H54 (cell line): Measurements from ENCODE around the gene ODC1.
"Not testable (repeated sequence)": the region's sequence is repeated elsewhere in the genome, so short reads cannot be mapped to it uniquely, and the experiment has no call there.

Experiments used
- DNase-seq: peaks from one replicate; pipeline ENCODE4 v3.0.0; 2011; ENCODE audit warnings: low spot score, mixed read lengths; ENCODE audit not compliant: insufficient read length
- FAIRE-seq: peaks from 3 replicates; lab custom pipeline; 2011; peaks lifted over from hg19 to GRCh38; lab: Jason Lieb, UNC
- POLR2A ChIP-seq: IDR thresholded peaks from 2 replicates; pipeline ENCODE4 v1.6.1; 2011; ENCODE audit warnings: low read depth, mild to moderate bottlenecking, low read length

The ODC1 gene

DNA sequence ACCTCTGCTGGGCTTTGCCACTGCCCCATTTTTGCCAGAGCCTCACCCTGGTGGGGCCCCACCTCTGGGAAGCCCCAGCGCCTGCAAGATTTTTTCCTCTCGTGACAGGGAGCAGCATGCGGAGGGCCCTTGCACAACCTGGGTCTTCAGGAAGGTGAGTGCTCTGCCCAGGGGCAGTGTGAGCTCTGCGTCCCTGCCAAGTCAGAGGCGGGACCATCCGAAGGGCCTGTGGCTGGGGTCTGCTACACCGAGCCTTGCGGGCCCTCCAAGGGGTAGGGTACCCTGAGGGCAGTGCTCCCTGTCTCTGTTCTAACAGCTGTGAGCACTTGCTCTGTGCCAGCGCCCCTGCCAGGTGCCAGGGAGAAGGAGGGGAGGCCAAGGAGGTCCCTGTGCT, 5.8 kb upstream of the ODC1 start:
- TF ChIP-seq POLR2A: no peak
- DNase-seq (no peak), FAIRE-seq (no peak)

DNA sequence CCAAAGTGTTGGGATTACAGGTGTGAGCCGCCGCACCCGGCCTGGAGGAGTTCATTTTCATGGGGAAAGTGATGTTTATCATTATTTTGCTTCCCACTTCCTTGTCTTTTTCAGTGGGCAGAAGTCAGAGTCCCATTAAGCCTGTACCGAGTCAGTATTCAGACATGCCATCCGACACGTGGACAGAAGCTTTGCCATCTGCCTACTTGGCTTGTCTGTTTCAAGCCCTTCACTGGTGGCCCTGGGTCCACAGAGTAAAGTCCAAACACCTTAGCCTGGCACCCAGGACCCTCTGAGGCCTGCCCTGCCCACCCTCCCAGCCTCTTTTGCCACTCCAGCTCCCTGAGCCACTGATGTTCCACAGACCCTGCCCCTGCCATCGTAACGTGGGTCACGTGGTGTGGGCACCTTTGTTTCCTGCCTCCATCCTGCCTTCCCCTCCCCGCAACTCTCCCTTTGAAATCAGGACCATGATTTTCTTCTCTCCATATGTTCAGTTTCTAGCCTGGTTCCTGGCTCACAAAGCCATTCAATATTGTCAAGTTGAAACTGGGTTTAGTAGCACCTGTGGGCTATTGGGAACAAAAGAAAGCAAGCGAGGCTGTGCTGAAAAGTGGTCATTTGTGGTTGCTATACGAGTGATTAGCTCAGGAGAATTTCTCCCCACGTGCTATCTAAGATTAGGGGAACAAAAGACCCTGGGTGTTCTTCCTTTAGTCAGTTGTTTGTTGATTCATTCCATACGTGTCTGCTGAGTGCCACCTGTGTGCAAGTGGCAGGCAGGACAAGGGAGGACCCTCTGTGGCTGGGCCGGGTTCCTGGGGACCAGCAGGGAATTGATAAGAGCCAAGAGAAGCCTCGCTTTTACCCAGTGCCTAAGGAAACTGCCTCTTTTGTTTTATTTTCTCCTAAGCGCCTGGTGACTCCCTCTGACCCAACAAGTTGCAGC, 5.1 kb upstream of the ODC1 start:
- no peak for DNase-seq
- TF ChIP-seq POLR2A: no peak
- FAIRE-seq: no peak

DNA sequence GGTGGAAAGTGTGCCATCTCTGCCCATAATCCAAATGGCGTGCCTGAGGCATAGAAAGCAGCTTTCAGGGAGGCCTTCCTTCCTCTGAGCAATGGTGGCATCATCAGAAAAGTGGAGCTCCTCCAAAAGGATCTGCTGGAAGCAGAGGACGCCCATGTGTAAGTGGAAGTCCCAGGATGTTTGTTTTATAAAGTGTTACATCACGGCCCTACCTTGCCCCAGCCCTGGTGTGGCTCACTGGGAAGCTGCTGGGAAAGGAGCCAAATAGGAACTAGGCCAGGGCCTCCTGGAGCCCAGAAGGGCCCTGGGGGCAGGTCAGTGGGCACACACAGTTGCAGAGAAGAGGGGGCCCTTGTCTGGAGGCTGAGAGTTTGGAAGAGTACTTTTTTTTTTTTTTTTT, 4.2 kb upstream of the ODC1 start:
- no peak for TF ChIP-seq POLR2A
- DNase-seq: peak; percentile 93
- FAIRE-seq: peak; percentile 95

DNA sequence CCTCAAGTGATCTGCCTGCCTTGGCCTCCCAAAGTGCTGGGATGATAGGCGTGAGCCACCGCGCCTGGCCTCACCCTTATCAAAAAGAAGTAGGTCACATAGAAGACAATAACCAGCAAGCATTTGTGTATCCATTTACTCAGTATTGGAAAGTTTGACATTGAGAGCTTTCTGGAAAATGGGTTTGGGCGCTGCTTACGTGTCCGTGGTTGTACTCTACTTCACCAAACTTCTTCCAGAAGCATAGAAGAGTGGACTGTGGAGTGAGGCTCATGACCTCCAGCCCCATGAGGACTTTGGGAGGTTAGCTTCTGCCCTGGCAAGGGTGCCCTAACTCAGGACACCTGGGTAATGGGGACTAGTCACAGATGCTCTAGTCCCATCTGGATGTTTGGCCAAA, 3.7 kb upstream of the ODC1 start:
- no peak for DNase-seq
- no peak for TF ChIP-seq POLR2A
- no peak for FAIRE-seq

DNA sequence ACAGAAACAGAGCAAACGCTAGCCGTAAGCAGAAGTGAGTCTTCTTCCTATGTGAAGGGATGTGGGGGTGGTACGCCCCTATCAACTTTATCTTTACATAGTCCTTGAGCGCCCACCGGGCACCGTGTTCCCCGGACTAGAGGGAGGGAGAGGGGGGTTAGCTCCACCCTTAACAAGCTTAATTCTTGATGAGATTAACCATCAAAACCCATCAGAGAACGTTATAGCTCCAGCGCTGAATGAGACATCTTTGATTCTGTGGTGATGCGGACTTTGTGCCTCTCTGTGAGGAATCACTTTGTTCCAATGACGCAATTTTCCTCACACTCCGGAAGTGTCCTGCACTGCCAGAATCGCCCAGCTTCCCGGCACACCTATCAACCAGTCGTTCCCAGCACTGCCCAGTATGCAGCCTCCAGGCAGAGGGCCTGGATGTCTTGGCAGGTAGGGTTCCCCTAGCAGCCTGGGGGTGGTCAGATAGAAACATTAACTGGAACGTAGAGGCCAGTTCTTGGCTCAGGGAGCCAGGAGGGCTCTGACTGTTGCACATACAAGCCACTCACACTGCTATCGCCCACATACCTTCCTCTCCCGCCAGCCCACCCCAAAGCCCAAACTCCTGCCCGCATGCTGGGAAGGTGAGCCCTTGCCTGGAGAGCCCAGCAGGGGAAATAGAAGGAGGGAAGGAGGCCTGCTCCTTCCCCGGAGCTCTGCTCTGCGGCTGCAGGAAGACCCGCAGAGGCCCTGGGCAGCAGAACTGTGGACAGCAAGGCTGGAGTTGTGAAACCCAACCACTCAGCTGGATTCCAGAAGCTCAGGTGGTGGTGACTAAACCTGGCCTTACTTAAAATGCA, 1.9 kb upstream of the ODC1 start:
- DNase-seq: no peak
- TF ChIP-seq POLR2A: no peak
- no peak for FAIRE-seq

DNA sequence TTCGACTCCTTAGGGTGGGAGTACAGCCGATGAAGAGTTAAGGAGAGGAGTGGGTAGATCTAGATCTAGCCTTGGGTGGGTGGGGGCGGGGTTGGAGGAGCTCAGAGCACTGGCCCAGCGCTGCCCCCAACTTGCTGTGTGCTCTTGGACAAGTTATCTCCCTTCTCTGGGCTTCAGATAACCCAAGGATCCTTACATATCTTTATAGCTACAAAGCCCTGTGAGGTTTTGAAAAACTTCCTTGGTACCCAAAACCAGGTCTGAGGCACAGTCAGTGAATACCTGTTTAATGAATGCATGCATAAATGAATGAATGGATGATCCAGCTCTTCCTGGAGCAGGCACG, 1.3 kb upstream of the ODC1 start:
- no peak for DNase-seq
- TF ChIP-seq POLR2A: no peak
- FAIRE-seq: no peak

DNA sequence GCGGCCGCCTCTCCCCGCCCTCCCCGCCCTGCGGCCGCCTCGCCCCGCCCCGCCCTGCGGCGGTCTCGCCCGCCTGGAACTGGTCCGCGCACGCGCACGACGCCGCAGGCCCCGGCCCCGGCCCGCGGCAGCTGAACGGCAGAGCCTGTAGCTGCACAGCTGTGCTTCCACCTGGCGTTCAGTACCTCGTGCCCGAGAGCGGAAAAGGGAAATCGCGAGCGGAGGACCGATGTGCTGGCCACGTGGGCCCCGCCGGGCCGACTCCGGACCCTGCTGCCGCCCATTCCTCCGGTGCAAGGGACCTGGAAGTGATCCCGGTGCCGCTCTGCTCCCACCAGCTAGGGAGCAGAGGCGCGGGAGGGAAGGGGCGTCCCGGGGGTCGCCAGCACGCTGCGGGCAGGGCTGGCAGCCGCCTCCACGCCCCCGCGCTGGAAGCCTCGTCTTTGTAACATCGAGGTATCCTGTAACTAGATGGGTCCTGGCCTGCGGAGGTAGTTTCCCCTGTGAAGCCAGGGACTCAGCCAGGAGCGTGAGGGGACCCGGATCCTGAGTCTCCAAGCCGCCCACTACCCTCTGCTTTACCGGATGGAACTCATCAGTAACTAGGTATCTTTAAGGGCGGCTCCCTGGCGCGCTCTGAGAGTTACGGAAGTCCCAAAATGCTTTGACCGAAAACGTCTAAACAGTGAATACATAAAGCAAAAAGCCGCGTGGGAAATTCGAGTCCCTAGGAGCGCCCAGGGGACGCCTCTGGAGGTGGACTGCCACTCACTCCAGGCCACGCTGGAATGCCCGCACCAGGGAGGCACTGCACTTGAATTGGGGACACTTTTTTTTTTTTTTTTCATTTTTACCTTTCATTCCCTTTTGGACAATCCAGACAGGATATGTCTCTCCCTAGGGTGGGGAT, 704 bp upstream of the ODC1 start:
- DNase-seq: peak; percentile 90
- FAIRE-seq: no peak
- peak; percentile 75 for TF ChIP-seq POLR2A

DNA sequence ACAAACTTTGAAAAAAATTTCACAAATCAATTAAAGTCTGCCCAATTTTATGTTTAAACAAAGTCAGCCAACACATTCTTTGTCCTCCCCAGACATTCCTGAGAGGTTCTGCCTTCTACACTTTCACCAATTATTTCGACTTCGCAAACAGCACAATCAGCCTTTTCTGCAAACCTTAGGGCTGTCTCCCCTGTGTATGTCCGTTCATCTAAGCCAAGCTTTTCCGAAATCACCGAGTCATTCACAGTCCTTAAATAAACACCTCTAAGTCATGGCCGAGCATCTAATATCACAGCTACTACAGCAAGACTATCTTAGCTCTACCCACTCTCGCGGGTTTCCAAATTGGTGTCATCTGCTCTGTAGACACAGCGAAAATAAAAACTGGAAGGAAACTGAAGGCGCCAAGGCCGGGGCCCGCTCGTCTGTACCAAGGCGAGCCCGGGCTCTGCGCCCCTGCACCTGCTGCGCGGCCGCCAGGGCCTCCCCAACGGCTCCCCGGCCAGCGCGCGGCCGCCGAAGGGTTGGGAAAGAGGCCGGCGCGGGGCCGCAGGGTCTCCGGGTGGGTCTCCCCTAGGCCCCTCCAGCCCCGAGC, 730 bp downstream of the ODC1 start:
- no peak for DNase-seq
- no peak for TF ChIP-seq POLR2A
- no peak for FAIRE-seq

DNA sequence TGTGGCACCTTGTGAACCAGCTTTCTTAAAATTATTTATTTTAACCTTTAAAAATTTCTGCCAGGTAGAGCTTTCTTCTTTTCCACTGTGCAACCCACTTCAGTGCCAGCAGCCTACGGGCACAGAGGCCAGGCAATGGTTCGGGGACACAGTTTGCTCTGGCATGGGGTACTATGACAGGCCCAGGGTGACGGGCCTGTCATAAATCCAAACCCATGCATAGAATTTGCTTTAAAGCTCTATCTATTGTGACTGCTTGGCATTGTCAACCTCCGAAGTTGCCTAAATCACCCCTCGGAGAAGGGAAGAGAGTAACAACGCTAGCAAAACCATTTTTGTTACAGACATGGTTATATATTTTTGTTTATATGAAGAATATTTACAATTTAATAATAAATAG, 1.5 kb downstream of the ODC1 start:
- no peak for TF ChIP-seq POLR2A
- FAIRE-seq: no peak
- no peak for DNase-seq

DNA sequence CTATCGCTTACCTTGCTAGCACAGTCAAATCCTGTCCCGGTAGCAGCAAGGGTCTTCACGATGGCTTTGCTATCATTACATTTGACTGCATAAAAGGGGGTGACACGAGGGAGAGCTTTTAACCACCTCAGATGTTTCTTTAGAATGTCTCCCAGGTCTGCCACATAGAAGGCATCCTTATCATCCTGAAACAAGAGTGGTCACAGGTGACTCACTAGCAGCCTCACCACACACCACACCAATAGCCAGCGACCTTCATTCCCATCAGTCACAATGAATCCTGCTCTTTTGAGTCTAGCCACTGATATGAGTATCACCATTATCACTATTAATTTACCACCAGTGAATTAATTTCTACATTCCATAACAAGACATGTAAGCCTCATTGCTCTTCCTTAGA, 3.7 kb downstream of the ODC1 start:
- DNase-seq: no peak
- no peak for TF ChIP-seq POLR2A
- FAIRE-seq: no peak

DNA sequence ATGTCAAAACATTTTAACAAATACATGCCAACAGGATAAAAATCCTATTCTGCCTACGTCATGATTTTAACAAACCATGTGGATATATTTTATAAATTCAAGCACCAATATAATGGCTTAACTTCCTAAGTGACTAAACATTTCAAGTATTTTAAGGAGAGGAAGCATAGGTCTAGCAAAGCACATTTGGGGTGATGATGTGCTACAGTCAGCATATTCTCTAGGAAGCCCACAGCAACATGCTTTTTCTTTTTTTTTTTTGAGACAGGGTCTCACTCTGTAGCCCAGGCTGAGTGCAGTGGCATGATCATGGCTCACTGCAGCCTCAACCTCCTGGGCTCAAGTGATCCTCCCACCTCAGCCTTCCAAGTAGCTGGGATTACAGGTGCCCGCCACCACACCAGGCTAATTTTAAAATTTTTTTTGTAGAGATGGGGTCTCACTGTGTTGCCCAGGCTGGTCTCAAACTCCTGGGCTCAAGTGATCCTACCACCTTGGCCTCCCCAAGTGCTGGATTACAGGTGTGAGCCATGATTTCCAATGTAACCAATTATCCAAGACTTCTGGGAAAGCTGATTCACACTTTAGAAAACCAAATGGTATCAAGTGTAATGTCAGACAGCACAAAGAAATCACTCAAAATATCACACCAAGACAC, 5.5 kb downstream of the ODC1 start:
- FAIRE-seq, DNase-seq: not testable (repeated sequence)

DNA sequence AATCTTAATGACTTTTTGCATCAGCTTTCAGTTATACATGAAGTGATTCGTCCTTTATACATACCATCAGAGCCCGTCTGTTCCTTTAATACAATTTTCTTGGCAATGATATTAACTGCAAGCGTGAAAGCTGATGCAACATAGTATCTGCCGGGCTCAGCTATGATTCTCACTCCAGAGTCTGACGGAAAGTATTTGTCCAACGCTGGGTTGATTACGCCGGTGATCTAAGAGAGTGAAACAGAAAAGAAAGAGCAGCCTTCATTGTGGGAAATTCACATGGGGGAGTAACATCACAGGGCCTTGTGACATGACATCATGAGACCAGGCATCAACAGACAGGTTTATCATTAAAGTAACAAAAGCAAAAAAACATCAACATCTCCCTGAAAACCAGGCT, 6.2 kb downstream of the ODC1 start:
- FAIRE-seq (no peak), DNase-seq (no peak)
- no peak for TF ChIP-seq POLR2A

DNA sequence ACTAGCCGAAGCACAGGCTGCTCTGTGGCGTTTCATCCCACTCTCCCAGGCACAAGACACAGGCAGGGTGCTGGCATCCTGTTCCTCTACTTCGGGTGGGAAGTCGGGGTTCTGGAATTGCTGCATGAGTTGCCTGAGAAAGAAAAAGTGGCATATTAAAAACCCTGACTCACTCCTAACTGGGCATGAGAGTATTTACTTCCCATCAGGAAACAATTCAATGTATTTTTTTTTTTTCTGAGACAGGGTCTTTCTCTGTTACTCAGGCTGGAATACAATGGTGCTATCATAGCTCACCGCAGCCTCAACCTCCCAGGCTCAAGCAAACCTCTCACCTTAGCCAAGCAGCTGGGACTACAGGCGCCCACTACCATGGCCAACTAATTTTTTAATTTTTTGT, 7.4 kb downstream of the ODC1 start:
- DNase-seq (no peak), FAIRE-seq (no peak)
- no peak for TF ChIP-seq POLR2A

DNA sequence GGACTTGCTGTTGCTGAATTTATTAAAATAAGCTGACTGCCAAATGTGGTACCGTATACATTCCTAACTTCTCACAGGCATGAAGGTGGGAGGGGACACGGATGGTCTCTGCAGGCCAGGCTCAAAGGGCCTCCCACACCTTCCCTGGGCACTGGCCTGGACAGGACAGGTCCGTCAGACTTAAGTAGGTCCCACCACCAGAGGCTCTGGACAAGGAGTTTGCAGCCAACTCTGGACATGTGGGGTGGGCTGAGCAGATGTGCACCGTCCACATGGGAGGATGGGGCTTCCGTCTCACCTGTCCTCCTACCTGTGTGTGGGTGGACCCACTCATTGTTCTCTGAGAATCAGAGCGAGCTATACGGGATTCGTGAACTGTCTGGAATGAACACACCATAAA, 8.2 kb downstream of the ODC1 start:
- no peak for TF ChIP-seq POLR2A
- DNase-seq (no peak), FAIRE-seq (no peak)
